Upper lobe of left lung (tissue), 4 donors: Measurements from ENCODE around the gene CCDC110.

ENCODE experiments used
- CTCF ChIP-seq, 6 experiments: fragments of 450-650 bp in 4 of 6; fragments of 200-600 bp in 2 of 6; sonication (generic) in 2 of 6; IDR thresholded peaks; one replicate each; pipeline ENCODE4 v1.5.1; 2016 to 2019; ENCODE audit warnings: antibody characterized with exemption in 6 of 6
- POLR2A ChIP-seq, 4 donors: fragments of 450-650 bp; IDR thresholded peaks; one replicate each; pipeline ENCODE4 v1.5.1; 2016 to 2017; ENCODE audit warnings: antibody characterized with exemption in 4 of 4, mild to moderate bottlenecking in 2 of 4

GRCh38 chr4:185461565-185461964 lies 10.0 kb downstream of the CCDC110 start:
- TF ChIP-seq CTCF (IDR thresholded peaks at IDR 0.05) (no peak), POLR2A (IDR thresholded peaks at IDR 0.05) (no peak)
